Activated naive CD8-positive, alpha-beta T cell treated with anti-CD3 and anti-CD28 coated beads, Interleukin-2, amount 10 ng/mL, durations not matched to agents 7 days and 5 days (primary cell): ENCODE measurements around the gene WDR19. TPM values are rescaled to one million over a fixed set of nuclear protein-coding genes. Genes with fewer than 3 reads are reported as not detected.
"Not testable (repeated sequence)": the region's sequence is repeated elsewhere in the genome, so short reads cannot be mapped to it uniquely, and the experiment has no call there.

ENCODE experiments used
- ATAC-seq: fragments of 150-1000 bp; cut with Tn5 transposase; one replicate; pipeline ENCODE4 v1.10.0; 2021; ENCODE audit warnings: low read depth, moderate library complexity
- POLR2A ChIA-PET: fragments of 350-600 bp; sonication (Branson Sonifier 250); formaldehyde crosslinking; loops from one replicate; lab custom pipeline; 2021; ENCODE audit warnings: antibody characterized with exemption; lab: Charles Lee
- DNase-seq: peaks from one replicate; pipeline ENCODE4 v3.0.0; 2021
- H3K27ac Mint-ChIP-seq: one replicate; pipeline ENCODE4 v1.8.0; 2022; ENCODE audit warnings: mild to moderate bottlenecking, mixed read lengths
- H3K27me3 Mint-ChIP-seq: one replicate; pipeline ENCODE4 v1.8.0; 2022; ENCODE audit warnings: mild to moderate bottlenecking, moderate library complexity, mixed read lengths
- H3K36me3 Mint-ChIP-seq: one replicate; pipeline ENCODE4 v1.8.0; 2021; ENCODE audit warnings: mild to moderate bottlenecking, mixed read lengths
- H3K4me1 Mint-ChIP-seq: one replicate; pipeline ENCODE4 v1.8.0; 2021; ENCODE audit warnings: mixed read lengths
- H3K4me3 Mint-ChIP-seq: one replicate; pipeline ENCODE4 v1.8.0; 2022; ENCODE audit warnings: mild to moderate bottlenecking, moderate library complexity, mixed read lengths
- H3K9me3 Mint-ChIP-seq: one replicate; pipeline ENCODE4 v1.8.0; 2021; ENCODE audit warnings: mixed read lengths
- total RNA-seq, 2 experiments: library from RNA; stranded (reverse); gene quantifications; one replicate each; pipeline ENCODE4 v1.2.3, GENCODE V29; 2021

The WDR19 gene
- total RNA-seq = 10 to 100 TPM; 14.2 to 21.0 TPM

GRCh38 chr4:39181905-39182638 is at the start of gene WDR19:
Gene WDR19 (plus strand): TSS chr4:39182529. CDS start chr4:39182558, 29 bp downstream.
- Mint-ChIP-seq H3K4me3 (no peak within 1 kb of the TSS), H3K36me3 (peaks cover 4% of the 10 kb centered on the region), H3K9me3 (no peaks in the 10 kb centered on the region), H3K27ac (no peak within 1 kb of the TSS), H3K4me1 (peaks cover 2% of the 10 kb centered on the region), H3K27me3 (peaks cover 8% of the 10 kb centered on the region)
- POLR2A ChIA-PET = interaction anchor here (0.6 to 1.3 kb wide), 4 partner anchors 11 to 1401 kb away, joined by 3 read pairs; no protein-coding TSS in a partner anchor
- DNase-seq = peak; percentile 96
- ATAC-seq = peak; percentile 99

- Mint-ChIP-seq H3K27ac (no peak overlapping the region), H3K27me3 (no peaks in the 10 kb centered on the region), H3K36me3 (peaks cover 5% of the 10 kb centered on the region), H3K4me1 (peaks cover 7% of the 10 kb centered on the region), H3K4me3 (no peak overlapping the region), H3K9me3 (no peaks in the 10 kb centered on the region)
- ATAC-seq = no peak
- DNase-seq = no peak
- POLR2A ChIA-PET = interaction anchor here (0.9 to 1.5 kb wide), 3 partner anchors 89 to 325 kb away, joined by 3 read pairs; partner anchors contain the start of genes LIAS and RPL9
These were observed 48.7 kb upstream of the WDR19 start for GRCh38 chr4:39133623-39134022.

GRCh38 chr4:39134683-39135306 is 47.5 kb upstream of the WDR19 start:
- H3K9me3 Mint-ChIP-seq = no peaks in the 10 kb centered on the region
- H3K27me3 Mint-ChIP-seq = no peaks in the 10 kb centered on the region
- no peak for DNase-seq
- ATAC-seq = no peak
- H3K36me3 Mint-ChIP-seq = peaks cover 5% of the 10 kb centered on the region
- H3K4me3 Mint-ChIP-seq = no peak overlapping the region
- no peak overlapping the region for H3K27ac Mint-ChIP-seq
- peaks cover 7% of the 10 kb centered on the region for H3K4me1 Mint-ChIP-seq
- POLR2A ChIA-PET = interaction anchor here (0.8 to 1.5 kb wide), 6 partner anchors 17 to 186 kb away, joined by 3 read pairs; no protein-coding TSS in a partner anchor

GRCh38 chr4:39138227-39138626 is 44.1 kb upstream of the WDR19 start:
- H3K27me3 Mint-ChIP-seq, DNase-seq, POLR2A ChIA-PET, ATAC-seq, H3K27ac Mint-ChIP-seq, H3K36me3 Mint-ChIP-seq, H3K4me1 Mint-ChIP-seq, H3K4me3 Mint-ChIP-seq, H3K9me3 Mint-ChIP-seq: not testable (repeated sequence)

GRCh38 chr4:39146211-39146610 is 36.1 kb upstream of the WDR19 start:
- no peaks in the 10 kb centered on the region for H3K27me3 Mint-ChIP-seq
- ATAC-seq = no peak
- POLR2A ChIA-PET = no interaction called here
- peaks cover 6% of the 10 kb centered on the region for H3K4me1 Mint-ChIP-seq
- DNase-seq = no peak
- H3K9me3 Mint-ChIP-seq = no peaks in the 10 kb centered on the region
- no peak overlapping the region for H3K4me3 Mint-ChIP-seq
- H3K27ac Mint-ChIP-seq = no peak overlapping the region
- H3K36me3 Mint-ChIP-seq = no peaks in the 10 kb centered on the region

GRCh38 chr4:39154009-39154408 is 28.3 kb upstream of the WDR19 start:
- POLR2A ChIA-PET = interaction anchor here (0.7 kb wide), 1 partner anchor 438 kb away, joined by 6 read pairs; no protein-coding TSS in a partner anchor
- Mint-ChIP-seq H3K4me3 (no peak overlapping the region), H3K9me3 (no peaks in the 10 kb centered on the region), H3K27ac (no peak overlapping the region), H3K36me3 (no peaks in the 10 kb centered on the region), H3K27me3 (no peaks in the 10 kb centered on the region), H3K4me1 (peaks cover 6% of the 10 kb centered on the region)
- ATAC-seq = no peak
- DNase-seq = no peak

GRCh38 chr4:39157520-39157919 is 24.8 kb upstream of the WDR19 start:
- no peaks in the 10 kb centered on the region for H3K36me3 Mint-ChIP-seq
- no peaks in the 10 kb centered on the region for H3K9me3 Mint-ChIP-seq
- H3K27ac Mint-ChIP-seq = no peak overlapping the region
- H3K27me3 Mint-ChIP-seq = peaks cover 6% of the 10 kb centered on the region
- POLR2A ChIA-PET = no interaction called here
- H3K4me3 Mint-ChIP-seq = no peak overlapping the region
- DNase-seq (no peak), ATAC-seq (no peak)
- no peaks in the 10 kb centered on the region for H3K4me1 Mint-ChIP-seq

GRCh38 chr4:39166177-39166576 is 16.2 kb upstream of the WDR19 start:
- peaks cover 21% of the 10 kb centered on the region for H3K27me3 Mint-ChIP-seq
- no peak for ATAC-seq
- H3K27ac Mint-ChIP-seq = no peak overlapping the region
- no peaks in the 10 kb centered on the region for H3K4me1 Mint-ChIP-seq
- no peak overlapping the region for H3K4me3 Mint-ChIP-seq
- H3K9me3 Mint-ChIP-seq = no peaks in the 10 kb centered on the region
- H3K36me3 Mint-ChIP-seq = no peaks in the 10 kb centered on the region
- POLR2A ChIA-PET = no interaction called here
- no peak for DNase-seq

- Mint-ChIP-seq H3K4me3 (no peak overlapping the region), H3K4me1 (no peaks in the 10 kb centered on the region), H3K27ac (no peak overlapping the region), H3K27me3 (peaks cover 19% of the 10 kb centered on the region), H3K36me3 (no peaks in the 10 kb centered on the region), H3K9me3 (no peaks in the 10 kb centered on the region)
- ATAC-seq (no peak), DNase-seq (no peak)
- POLR2A ChIA-PET = no interaction called here
These were observed 15.7 kb upstream of the WDR19 start for GRCh38 chr4:39166669-39167068.

- Mint-ChIP-seq H3K27me3 (peaks cover 20% of the 10 kb centered on the region), H3K4me3 (no peak overlapping the region), H3K9me3 (no peaks in the 10 kb centered on the region), H3K36me3 (no peaks in the 10 kb centered on the region), H3K4me1 (no peaks in the 10 kb centered on the region), H3K27ac (no peak overlapping the region)
- POLR2A ChIA-PET = no interaction called here
- no peak for DNase-seq
- ATAC-seq = no peak
These were observed 12.9 kb upstream of the WDR19 start for GRCh38 chr4:39169426-39169825.

GRCh38 chr4:39170301-39170700 is 12.0 kb upstream of the WDR19 start:
- no peak overlapping the region for H3K4me3 Mint-ChIP-seq
- peaks cover 20% of the 10 kb centered on the region for H3K27me3 Mint-ChIP-seq
- DNase-seq = no peak
- H3K36me3 Mint-ChIP-seq = no peaks in the 10 kb centered on the region
- H3K9me3 Mint-ChIP-seq = no peaks in the 10 kb centered on the region
- no peak overlapping the region for H3K27ac Mint-ChIP-seq
- ATAC-seq = no peak
- POLR2A ChIA-PET = no interaction called here
- H3K4me1 Mint-ChIP-seq = no peaks in the 10 kb centered on the region

GRCh38 chr4:39178706-39179105 is 3.6 kb upstream of the WDR19 start:
- Mint-ChIP-seq H3K4me3 (no peak overlapping the region), H3K27ac (no peak overlapping the region), H3K36me3 (no peaks in the 10 kb centered on the region), H3K4me1 (peaks cover 2% of the 10 kb centered on the region), H3K27me3 (peaks cover 20% of the 10 kb centered on the region), H3K9me3 (no peaks in the 10 kb centered on the region)
- ATAC-seq (no peak), DNase-seq (no peak)
- POLR2A ChIA-PET = no interaction called here

GRCh38 chr4:39179681-39180080 is 2.6 kb upstream of the WDR19 start:
- H3K27me3 Mint-ChIP-seq = peaks cover 16% of the 10 kb centered on the region
- H3K4me3 Mint-ChIP-seq = no peak overlapping the region
- H3K27ac Mint-ChIP-seq = no peak overlapping the region
- H3K36me3 Mint-ChIP-seq = no peaks in the 10 kb centered on the region
- no peak for DNase-seq
- no peaks in the 10 kb centered on the region for H3K9me3 Mint-ChIP-seq
- ATAC-seq = no peak
- H3K4me1 Mint-ChIP-seq = peaks cover 2% of the 10 kb centered on the region
- POLR2A ChIA-PET = interaction anchor here (0.7 kb wide), 1 partner anchor 227 kb away, joined by 4 read pairs; no protein-coding TSS in a partner anchor

GRCh38 chr4:39180629-39181028 is 1.7 kb upstream of the WDR19 start:
- H3K4me3 Mint-ChIP-seq, H3K27ac Mint-ChIP-seq, H3K36me3 Mint-ChIP-seq, H3K9me3 Mint-ChIP-seq, H3K4me1 Mint-ChIP-seq, ATAC-seq, DNase-seq, POLR2A ChIA-PET: not testable (repeated sequence)
- peaks cover 11% of the 10 kb centered on the region for H3K27me3 Mint-ChIP-seq
